ENCODE results near the gene PIF1.
"Not testable (repeated sequence)": the region's sequence is repeated elsewhere in the genome, so short reads cannot be mapped to it uniquely, and the experiment has no call there.

PIF1 gene

DNA sequence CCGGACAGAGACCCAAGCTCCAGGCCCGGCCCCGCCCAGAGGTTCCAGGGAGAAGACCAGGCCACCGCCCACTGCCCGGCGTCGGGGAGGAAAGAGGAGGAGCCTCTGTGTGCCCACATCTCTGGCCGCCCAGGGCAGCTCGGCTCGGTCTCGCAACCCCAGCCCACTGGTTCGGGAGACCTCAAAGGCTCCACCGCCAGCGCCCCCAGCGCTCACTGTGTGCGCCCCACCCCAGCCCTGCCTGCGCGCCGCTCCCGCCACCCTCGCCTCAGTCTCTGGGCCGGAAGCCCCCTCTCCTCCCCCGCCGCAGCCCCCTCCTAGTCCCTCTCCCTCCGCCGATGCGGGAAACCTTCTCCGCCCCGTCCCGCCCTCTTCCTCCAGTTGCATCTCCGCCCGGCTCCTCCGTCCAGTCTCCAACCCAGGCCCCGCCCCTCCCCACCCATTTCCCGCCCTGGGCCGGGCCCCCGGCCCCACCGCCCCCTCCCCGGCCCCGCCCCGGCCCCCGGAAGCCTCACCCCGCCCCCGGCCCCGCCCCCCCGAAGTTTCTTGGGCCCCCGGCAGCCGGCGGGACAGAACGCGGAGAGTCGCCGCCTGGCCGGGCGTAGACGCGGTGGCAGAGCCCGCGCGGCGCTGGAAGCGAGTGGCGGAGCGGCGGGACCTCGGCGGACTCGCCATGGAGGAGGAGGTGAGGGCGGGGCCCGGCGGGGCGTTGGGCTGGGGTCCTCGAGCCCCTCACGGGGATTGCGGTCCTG, 16.1 kb upstream of the PIF1 start, which contains the start of gene PLEKHO2:
Gene PLEKHO2, plus strand, starts transcription at position 572 of the 752 bp plus-strand sequence. Its CDS starts 102 bp downstream, at position 674.
- Mint-ChIP-seq H3K36me3 (no peaks in the 10 kb centered on the region), H3K9me3 (ENCODE audit: low read depth) (no peaks in the 10 kb centered on the region), H3K27me3 (no peaks in the 10 kb centered on the region), H3K27ac (peak within 1 kb of the TSS; percentile 89), H3K4me1 (ENCODE audit: low read depth) (peaks cover 68% of the 10 kb centered on the region), H3K4me3 (peak within 1 kb of the TSS; percentile 92)

DNA sequence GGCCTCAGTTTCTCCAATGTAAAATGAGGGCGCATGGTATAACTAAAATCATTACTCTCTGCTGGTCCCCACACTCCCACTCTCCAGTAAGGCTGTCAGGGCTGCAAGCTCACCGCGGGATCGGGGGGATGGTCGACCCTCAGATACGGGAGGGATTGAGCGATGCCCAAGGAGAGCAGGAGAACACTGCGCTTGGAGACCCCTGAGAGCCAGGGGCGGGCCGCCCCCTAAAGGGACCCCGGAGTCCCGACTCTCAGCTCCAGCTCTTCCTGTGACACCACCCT, 15.6 kb upstream of the PIF1 start:
- H3K4me3 Mint-ChIP-seq, result peak overlapping the region; percentile 76
- no peaks in the 10 kb centered on the region for H3K9me3 Mint-ChIP-seq (ENCODE audit: low read depth)
- peak overlapping the region; percentile 41 for H3K27ac Mint-ChIP-seq
- peaks cover 72% of the 10 kb centered on the region for H3K4me1 Mint-ChIP-seq (ENCODE audit: low read depth)
- no peaks in the 10 kb centered on the region for H3K36me3 Mint-ChIP-seq
- no peaks in the 10 kb centered on the region for H3K27me3 Mint-ChIP-seq

GRCh38 chr15:64837502-64837901, 12.1 kb upstream of the PIF1 start:
- H3K27ac Mint-ChIP-seq, result peak overlapping the region; percentile 50

DNA sequence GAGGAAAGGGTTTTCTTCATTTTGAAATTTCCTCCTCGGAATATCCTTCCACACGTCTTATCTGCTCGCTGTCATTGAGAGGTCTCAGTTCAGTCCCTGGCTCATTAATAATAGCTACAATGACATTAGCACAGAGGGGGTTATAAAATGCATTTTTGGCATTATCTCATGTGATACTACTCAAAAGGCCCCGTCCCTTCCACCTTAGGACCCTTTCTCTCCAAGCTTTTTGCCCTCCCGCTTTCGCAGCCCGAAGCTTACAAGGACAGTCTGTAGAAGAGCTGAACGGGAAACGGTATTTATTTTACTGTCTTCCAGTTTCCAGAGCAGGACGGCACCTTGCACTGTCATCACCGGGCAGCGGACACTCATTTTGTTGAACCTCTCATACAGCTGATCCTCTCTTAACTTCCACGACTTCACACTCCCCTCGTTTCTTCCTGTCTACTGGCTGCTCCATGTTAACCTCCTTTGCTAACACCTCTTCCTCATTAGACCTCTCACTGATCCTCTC, 10.6 kb upstream of the PIF1 start:
- Mint-ChIP-seq H3K4me3 (peak overlapping the region; percentile 72), H3K4me1 (ENCODE audit: low read depth) (peaks cover 44% of the 10 kb centered on the region), H3K27ac (peak overlapping the region; percentile 19), H3K9me3 (ENCODE audit: low read depth) (no peaks in the 10 kb centered on the region), H3K36me3 (no peaks in the 10 kb centered on the region), H3K27me3 (no peaks in the 10 kb centered on the region)

More at GRCh38 chr15:64837502-64837901, 12.1 kb upstream of the PIF1 start:
- H3K9me3 Mint-ChIP-seq (ENCODE audit: low read depth), result no peaks in the 10 kb centered on the region
- peak overlapping the region; percentile 35 for H3K4me3 Mint-ChIP-seq
- H3K27me3 Mint-ChIP-seq, result no peaks in the 10 kb centered on the region
- H3K36me3 Mint-ChIP-seq, result no peaks in the 10 kb centered on the region
- peaks cover 49% of the 10 kb centered on the region for H3K4me1 Mint-ChIP-seq (ENCODE audit: low read depth)

DNA sequence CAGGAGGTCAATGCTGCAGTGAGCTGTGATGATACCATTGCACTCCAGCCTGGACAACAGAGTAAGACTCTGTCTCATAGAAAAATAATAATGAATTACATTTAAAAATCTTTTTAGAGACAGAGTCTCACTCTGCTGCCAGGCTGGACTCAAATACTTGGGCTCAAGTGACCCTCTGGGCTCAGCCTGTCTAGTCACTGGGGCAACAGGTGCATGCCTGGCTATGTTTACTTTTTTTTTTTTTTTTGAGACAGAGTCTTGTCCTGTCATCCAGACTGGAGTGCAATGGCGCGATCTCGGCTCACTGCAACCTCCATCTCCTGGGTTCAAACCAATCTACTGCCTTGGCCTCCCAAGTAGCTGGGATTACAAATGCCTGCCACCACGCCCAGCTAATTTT, 8.2 kb upstream of the PIF1 start:
- Mint-ChIP-seq H3K4me1 (ENCODE audit: low read depth) (peaks cover 30% of the 10 kb centered on the region), H3K36me3 (no peaks in the 10 kb centered on the region), H3K4me3 (no peak overlapping the region), H3K27me3 (no peaks in the 10 kb centered on the region), H3K9me3 (ENCODE audit: low read depth) (no peaks in the 10 kb centered on the region), H3K27ac (no peak overlapping the region)

GRCh38 chr15:64828985-64829384, 3.5 kb upstream of the PIF1 start:
- no peaks in the 10 kb centered on the region for H3K9me3 Mint-ChIP-seq (ENCODE audit: low read depth)
- H3K27ac Mint-ChIP-seq, result no peak overlapping the region
- no peaks in the 10 kb centered on the region for H3K36me3 Mint-ChIP-seq
- peaks cover 16% of the 10 kb centered on the region for H3K4me1 Mint-ChIP-seq (ENCODE audit: low read depth)
- H3K4me3 Mint-ChIP-seq, result no peak overlapping the region
- peaks cover 2% of the 10 kb centered on the region for H3K27me3 Mint-ChIP-seq

DNA sequence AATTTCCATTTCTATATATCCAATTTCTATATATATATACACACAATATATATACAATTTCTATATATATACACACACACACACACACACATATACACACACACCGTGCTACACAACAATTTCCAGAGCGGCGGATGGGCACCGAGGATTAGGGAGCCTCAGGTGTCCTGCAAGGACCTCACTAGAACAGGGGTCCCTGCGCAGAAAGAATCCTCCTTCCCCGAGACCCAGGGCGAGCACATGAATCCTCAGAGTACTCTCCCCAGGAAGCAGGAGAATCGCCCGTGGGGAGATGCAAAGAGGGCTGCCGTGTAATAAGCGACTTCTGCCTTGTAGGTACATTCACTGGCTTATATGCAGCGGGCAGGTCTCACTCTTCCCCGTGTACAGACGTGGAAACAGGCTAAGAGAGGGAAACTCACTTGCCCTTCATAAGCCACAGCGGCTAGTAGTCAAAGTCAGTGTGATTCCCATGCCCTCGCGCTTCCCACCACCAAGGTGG, 467 bp downstream of the PIF1 start:
- Mint-ChIP-seq H3K36me3 (no peaks in the 10 kb centered on the region), H3K27me3 (peaks cover 8% of the 10 kb centered on the region), H3K9me3 (ENCODE audit: low read depth) (no peaks in the 10 kb centered on the region), H3K27ac (no peak overlapping the region), H3K4me1 (ENCODE audit: low read depth) (peaks cover 25% of the 10 kb centered on the region), H3K4me3 (peak overlapping the region; percentile 88)

- Mint-ChIP-seq H3K27ac (no peak overlapping the region), H3K27me3 (no peaks in the 10 kb centered on the region), H3K4me3 (no peak overlapping the region), H3K36me3 (no peaks in the 10 kb centered on the region), H3K9me3 (ENCODE audit: low read depth) (no peaks in the 10 kb centered on the region), H3K4me1 (ENCODE audit: low read depth) (no peaks in the 10 kb centered on the region)
Observed at GRCh38 chr15:64816452-64816851, 9.0 kb downstream of the PIF1 start.

GRCh38 chr15:64814965-64815364, 10.5 kb downstream of the PIF1 start:
- not testable (repeated sequence) for H3K4me1 Mint-ChIP-seq (ENCODE audit: low read depth); H3K36me3 Mint-ChIP-seq; H3K9me3 Mint-ChIP-seq (ENCODE audit: low read depth); H3K4me3 Mint-ChIP-seq; H3K27ac Mint-ChIP-seq; H3K27me3 Mint-ChIP-seq

GRCh38 chr15:64814283-64814682, 11.2 kb downstream of the PIF1 start:
- not testable (repeated sequence) for H3K27me3 Mint-ChIP-seq; H3K36me3 Mint-ChIP-seq; H3K27ac Mint-ChIP-seq; H3K4me3 Mint-ChIP-seq; H3K4me1 Mint-ChIP-seq (ENCODE audit: low read depth); H3K9me3 Mint-ChIP-seq (ENCODE audit: low read depth)

DNA sequence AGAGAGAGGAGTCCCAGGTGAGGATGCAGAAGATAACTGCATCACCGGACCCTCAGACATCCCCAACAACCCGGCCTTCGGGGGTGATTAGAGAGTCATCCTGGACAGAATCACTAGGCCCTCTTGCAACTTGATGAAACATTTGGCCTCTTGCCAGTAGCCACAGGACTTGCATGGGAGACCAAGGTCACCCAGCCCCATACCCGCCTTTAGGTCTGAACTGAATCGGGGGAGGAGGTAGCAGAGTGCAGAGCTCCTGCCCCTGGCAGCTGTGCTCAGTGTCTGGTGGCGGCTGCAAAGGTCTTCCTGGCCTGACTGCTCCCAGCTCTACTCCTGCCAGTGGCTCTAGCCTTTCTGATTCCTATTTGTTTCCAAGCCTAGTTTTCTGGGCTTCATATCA, 12.4 kb downstream of the PIF1 start:
- no peak overlapping the region for H3K4me3 Mint-ChIP-seq
- no peaks in the 10 kb centered on the region for H3K9me3 Mint-ChIP-seq (ENCODE audit: low read depth)
- H3K4me1 Mint-ChIP-seq (ENCODE audit: low read depth), result no peaks in the 10 kb centered on the region
- no peaks in the 10 kb centered on the region for H3K36me3 Mint-ChIP-seq
- no peak overlapping the region for H3K27ac Mint-ChIP-seq
- H3K27me3 Mint-ChIP-seq, result no peaks in the 10 kb centered on the region

- Mint-ChIP-seq H3K4me3 (no peak overlapping the region), H3K36me3 (no peaks in the 10 kb centered on the region), H3K9me3 (ENCODE audit: low read depth) (no peaks in the 10 kb centered on the region), H3K27ac (no peak overlapping the region), H3K27me3 (no peaks in the 10 kb centered on the region), H3K4me1 (ENCODE audit: low read depth) (no peaks in the 10 kb centered on the region)
Observed at GRCh38 chr15:64810497-64811326, 14.7 kb downstream of the PIF1 start.

GRCh38 chr15:64809649-64810496, 15.6 kb downstream of the PIF1 start:
- H3K27ac Mint-ChIP-seq, result no peak overlapping the region

GRCh38 chr15:64808785-64809453, 16.5 kb downstream of the PIF1 start:
- Mint-ChIP-seq H3K4me3 (no peak overlapping the region), H3K36me3 (no peaks in the 10 kb centered on the region), H3K9me3 (ENCODE audit: low read depth) (no peaks in the 10 kb centered on the region), H3K4me1 (ENCODE audit: low read depth) (no peaks in the 10 kb centered on the region), H3K27ac (no peak overlapping the region), H3K27me3 (no peaks in the 10 kb centered on the region)

More at GRCh38 chr15:64809649-64810496, 15.6 kb downstream of the PIF1 start:
- no peaks in the 10 kb centered on the region for H3K9me3 Mint-ChIP-seq (ENCODE audit: low read depth)
- H3K4me1 Mint-ChIP-seq (ENCODE audit: low read depth), result no peaks in the 10 kb centered on the region
- no peaks in the 10 kb centered on the region for H3K36me3 Mint-ChIP-seq
- no peaks in the 10 kb centered on the region for H3K27me3 Mint-ChIP-seq
- no peak overlapping the region for H3K4me3 Mint-ChIP-seq

Measured in activated naive CD8-positive, alpha-beta T cell (primary cell).